SK-N-SH treated with all-trans-retinoic acid at 6 μM for 48 hours (cell line): ENCODE data around the gene NAA30.
"Not testable (repeated sequence)": the region's sequence is repeated elsewhere in the genome, so short reads cannot be mapped to it uniquely, and the experiment has no call there.

Experiments used
- ATAC-seq: fragments of 200-7000 bp; cut with Tn5 transposase; 3 replicates; pipeline ENCODE4 v1.9.1; 2020; ENCODE audit warnings: mild to moderate bottlenecking, moderate library complexity
- ARNTL ChIP-seq: fragments of 450-650 bp; formaldehyde crosslinking; IDR thresholded peaks from 2 replicates; pipeline ENCODE4 v1.5.0; 2020; ENCODE audit warnings: low read depth, mild to moderate bottlenecking, moderate library complexity, borderline replicate concordance
- BACH2 ChIP-seq: fragments of 250-450 bp; sonication (Bioruptor Pico); IDR thresholded peaks from 2 replicates; pipeline ENCODE4 v1.9.0; 2021; ENCODE audit warnings: mild to moderate bottlenecking, borderline replicate concordance
- ESRRG ChIP-seq: fragments of 250-450 bp; sonication (Bioruptor Pico); IDR thresholded peaks from 2 replicates; pipeline ENCODE4 v1.6.1; 2021; ENCODE audit warnings: mild to moderate bottlenecking
- GLIS3 ChIP-seq: fragments of 250-450 bp; sonication (Bioruptor Pico); IDR thresholded peaks from 2 replicates; pipeline ENCODE4 v1.5.0; 2020; ENCODE audit warnings: mild to moderate bottlenecking, moderate library complexity
- ISL1 ChIP-seq: fragments of 250-450 bp; sonication (Bioruptor Pico); IDR thresholded peaks from 2 replicates; pipeline ENCODE4 v2.1.2; 2022; ENCODE audit warnings: mild to moderate bottlenecking, moderate library complexity
- OSR1 ChIP-seq: fragments of 250-450 bp; sonication (Bioruptor Pico); IDR thresholded peaks from 2 replicates; pipeline ENCODE4 v1.8.0; 2022; ENCODE audit warnings: moderate library complexity, mild to moderate bottlenecking, inconsistent platforms
- PPARA ChIP-seq: fragments of 250-450 bp; sonication (Bioruptor Pico); IDR thresholded peaks from 2 replicates; pipeline ENCODE4 v1.5.0; 2020; ENCODE audit warnings: mild to moderate bottlenecking, borderline replicate concordance
- RARB ChIP-seq: fragments of 250-450 bp; sonication (Bioruptor Pico); IDR thresholded peaks from 2 replicates; pipeline ENCODE4 v1.8.0; 2021; ENCODE audit warnings: mild to moderate bottlenecking, moderate library complexity
- SNAI2 ChIP-seq: fragments of 250-450 bp; sonication (Bioruptor Pico); IDR thresholded peaks from 2 replicates; pipeline ENCODE4 v1.5.0; 2020; ENCODE audit warnings: mild to moderate bottlenecking, moderate library complexity
- TOX ChIP-seq: fragments of 250-450 bp; sonication (Bioruptor Pico); IDR thresholded peaks from 2 replicates; pipeline ENCODE4 v1.8.0; 2021; ENCODE audit warnings: mild to moderate bottlenecking, moderate library complexity, borderline replicate concordance
- ZC3H10 ChIP-seq: fragments of 250-450 bp; sonication (Bioruptor Pico); IDR thresholded peaks from 2 replicates; pipeline ENCODE4 v1.5.1; 2021; ENCODE audit warnings: mild to moderate bottlenecking, moderate library complexity
- ZFP3 ChIP-seq: fragments of 250-450 bp; sonication (Bioruptor Pico); IDR thresholded peaks from 2 replicates; pipeline ENCODE4 v1.5.0; 2020; ENCODE audit warnings: mild to moderate bottlenecking, moderate library complexity
- ZFP30 ChIP-seq: fragments of 450-650 bp; formaldehyde crosslinking; IDR thresholded peaks from 2 replicates; pipeline ENCODE4 v1.5.0; 2022; ENCODE audit warnings: mild to moderate bottlenecking, moderate library complexity
- ZNF565 ChIP-seq: fragments of 450-650 bp; formaldehyde crosslinking; conservative IDR thresholded peaks from 2 replicates; pipeline ENCODE4 v1.5.0; 2020; ENCODE audit warnings: low read depth, mild to moderate bottlenecking, moderate library complexity
- ZNF70 ChIP-seq: fragments of 450-650 bp; formaldehyde crosslinking; IDR thresholded peaks from 2 replicates; pipeline ENCODE4 v1.5.0; 2020; ENCODE audit warnings: mild to moderate bottlenecking, moderate library complexity
- ZNF8 ChIP-seq: fragments of 450-650 bp; formaldehyde crosslinking; IDR thresholded peaks from 2 replicates; pipeline ENCODE4 v1.5.0; 2020; ENCODE audit warnings: mild to moderate bottlenecking, moderate library complexity
- TF ChIP-seq, protein P1 (sequence below): fragments of 250-450 bp; sonication (Bioruptor Pico); IDR thresholded peaks from 2 replicates; pipeline ENCODE4 v1.5.1; 2020; ENCODE audit warnings: low read depth, mild to moderate bottlenecking, moderate library complexity
- TF ChIP-seq, protein P2 (sequence below): fragments of 250-450 bp; sonication (Bioruptor Pico); IDR thresholded peaks from 2 replicates; pipeline ENCODE4 v1.5.0; 2020; ENCODE audit warnings: mild to moderate bottlenecking, moderate library complexity
- TF ChIP-seq, protein P3 (sequence below): fragments of 250-450 bp; sonication (Bioruptor Pico); IDR thresholded peaks from 2 replicates; pipeline ENCODE4 v1.8.0; 2021; ENCODE audit warnings: low read depth, mild to moderate bottlenecking, moderate library complexity, borderline replicate concordance
- TF ChIP-seq, protein P4 (sequence below): fragments of 250-450 bp; sonication (Bioruptor Pico); IDR thresholded peaks from 2 replicates; pipeline ENCODE4 v1.8.0; 2020; ENCODE audit warnings: mild to moderate bottlenecking, moderate library complexity, borderline replicate concordance
- TF ChIP-seq, protein P5 (sequence below): fragments of 250-450 bp; sonication (Bioruptor Pico); IDR thresholded peaks from 2 replicates; pipeline ENCODE4 v1.5.1; 2021; ENCODE audit warnings: mild to moderate bottlenecking, moderate library complexity

NAA30 gene

DNA sequence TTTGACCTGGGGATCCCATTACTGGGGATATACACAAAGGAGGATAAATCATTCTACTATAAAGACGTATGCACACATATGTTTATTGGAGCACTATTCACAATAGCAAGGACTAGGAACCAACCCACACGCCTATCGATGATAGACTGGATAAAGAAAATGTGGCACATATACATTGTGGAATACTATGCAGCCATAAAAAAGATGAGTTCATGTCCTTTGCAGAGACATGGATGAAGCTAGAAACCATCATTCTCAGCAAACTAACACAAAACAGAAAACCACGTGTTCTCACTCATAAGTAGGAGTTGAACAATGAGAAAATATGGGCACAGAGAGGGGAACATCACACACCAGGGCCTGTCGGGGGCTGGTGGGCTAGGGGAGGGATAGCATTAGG is 20.2 kb upstream of the NAA30 start:
- ATAC-seq, result not testable (repeated sequence)
- peak; percentile 54 for TF ChIP-seq ZNF70 (CRISPR knock-in tag)

DNA sequence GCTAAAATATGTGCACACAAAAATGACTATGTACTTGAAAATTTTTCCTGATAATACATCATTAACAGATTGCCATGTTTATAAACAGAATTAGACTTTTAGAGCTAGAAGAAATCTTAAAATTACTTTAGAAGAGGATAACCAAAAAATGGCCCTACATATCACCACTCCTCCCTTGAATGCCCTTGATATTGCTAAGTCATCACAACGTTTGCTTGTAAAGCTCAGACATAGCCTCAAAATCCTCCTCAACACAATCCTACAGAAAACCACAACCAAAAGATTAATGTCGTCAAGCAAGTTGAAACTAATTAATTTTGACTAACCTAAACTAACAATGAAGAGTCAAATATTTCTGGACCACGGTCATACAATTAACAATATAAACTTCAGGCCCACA is 19.4 kb upstream of the NAA30 start:
- TF ChIP-seq GLIS3 (CRISPR knock-in tag), result no peak
- TF ChIP-seq, protein P1, sequence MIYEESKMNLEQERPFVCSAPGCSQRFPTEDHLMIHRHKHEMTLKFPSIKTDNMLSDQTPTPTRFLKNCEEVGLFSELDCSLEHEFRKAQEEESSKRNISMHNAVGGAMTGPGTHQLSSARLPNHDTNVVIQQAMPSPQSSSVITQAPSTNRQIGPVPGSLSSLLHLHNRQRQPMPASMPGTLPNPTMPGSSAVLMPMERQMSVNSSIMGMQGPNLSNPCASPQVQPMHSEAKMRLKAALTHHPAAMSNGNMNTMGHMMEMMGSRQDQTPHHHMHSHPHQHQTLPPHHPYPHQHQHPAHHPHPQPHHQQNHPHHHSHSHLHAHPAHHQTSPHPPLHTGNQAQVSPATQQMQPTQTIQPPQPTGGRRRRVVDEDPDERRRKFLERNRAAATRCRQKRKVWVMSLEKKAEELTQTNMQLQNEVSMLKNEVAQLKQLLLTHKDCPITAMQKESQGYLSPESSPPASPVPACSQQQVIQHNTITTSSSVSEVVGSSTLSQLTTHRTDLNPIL (CRISPR knock-in tag), result no peak
- TF ChIP-seq BACH2 (CRISPR knock-in tag), result no peak
- no peak for TF ChIP-seq ZFP30 (CRISPR knock-in tag)
- no peak for TF ChIP-seq ZC3H10 (CRISPR knock-in tag)
- no peak for TF ChIP-seq ARNTL
- TF ChIP-seq ESRRG (CRISPR knock-in tag), result no peak
- no peak for TF ChIP-seq PPARA (CRISPR knock-in tag)
- TF ChIP-seq ISL1 (CRISPR knock-in tag), result no peak
- TF ChIP-seq OSR1 (CRISPR knock-in tag), result no peak
- TF ChIP-seq, protein P2, sequence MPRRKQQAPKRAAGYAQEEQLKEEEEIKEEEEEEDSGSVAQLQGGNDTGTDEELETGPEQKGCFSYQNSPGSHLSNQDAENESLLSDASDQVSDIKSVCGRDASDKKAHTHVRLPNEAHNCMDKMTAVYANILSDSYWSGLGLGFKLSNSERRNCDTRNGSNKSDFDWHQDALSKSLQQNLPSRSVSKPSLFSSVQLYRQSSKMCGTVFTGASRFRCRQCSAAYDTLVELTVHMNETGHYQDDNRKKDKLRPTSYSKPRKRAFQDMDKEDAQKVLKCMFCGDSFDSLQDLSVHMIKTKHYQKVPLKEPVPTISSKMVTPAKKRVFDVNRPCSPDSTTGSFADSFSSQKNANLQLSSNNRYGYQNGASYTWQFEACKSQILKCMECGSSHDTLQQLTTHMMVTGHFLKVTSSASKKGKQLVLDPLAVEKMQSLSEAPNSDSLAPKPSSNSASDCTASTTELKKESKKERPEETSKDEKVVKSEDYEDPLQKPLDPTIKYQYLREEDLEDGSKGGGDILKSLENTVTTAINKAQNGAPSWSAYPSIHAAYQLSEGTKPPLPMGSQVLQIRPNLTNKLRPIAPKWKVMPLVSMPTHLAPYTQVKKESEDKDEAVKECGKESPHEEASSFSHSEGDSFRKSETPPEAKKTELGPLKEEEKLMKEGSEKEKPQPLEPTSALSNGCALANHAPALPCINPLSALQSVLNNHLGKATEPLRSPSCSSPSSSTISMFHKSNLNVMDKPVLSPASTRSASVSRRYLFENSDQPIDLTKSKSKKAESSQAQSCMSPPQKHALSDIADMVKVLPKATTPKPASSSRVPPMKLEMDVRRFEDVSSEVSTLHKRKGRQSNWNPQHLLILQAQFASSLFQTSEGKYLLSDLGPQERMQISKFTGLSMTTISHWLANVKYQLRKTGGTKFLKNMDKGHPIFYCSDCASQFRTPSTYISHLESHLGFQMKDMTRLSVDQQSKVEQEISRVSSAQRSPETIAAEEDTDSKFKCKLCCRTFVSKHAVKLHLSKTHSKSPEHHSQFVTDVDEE (CRISPR knock-in tag), result no peak
- no peak for TF ChIP-seq TOX (CRISPR knock-in tag)
- TF ChIP-seq RARB (CRISPR knock-in tag), result no peak
- TF ChIP-seq SNAI2 (CRISPR knock-in tag), result no peak
- TF ChIP-seq, all 23 proteins: peak for 0
- ATAC-seq, result no peak

DNA sequence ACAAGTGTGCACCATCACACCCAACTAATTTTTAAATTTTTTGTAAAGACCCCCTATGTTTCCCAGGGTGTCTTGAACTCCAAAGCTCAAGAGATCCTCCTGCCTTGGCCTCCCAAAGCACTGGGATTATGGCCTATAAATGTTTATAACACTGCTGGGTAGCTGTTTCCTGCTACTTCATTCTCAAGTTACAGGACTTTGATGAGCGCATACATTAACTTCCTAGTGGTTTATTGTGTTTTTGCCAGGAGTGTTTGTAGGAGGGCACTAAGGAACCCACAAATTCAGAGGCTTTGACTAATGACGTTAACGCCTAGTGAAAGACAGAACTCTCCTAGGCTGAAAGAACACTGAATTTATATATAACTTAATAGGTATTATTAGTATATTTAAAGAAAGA is 15.2 kb upstream of the NAA30 start:
- no peak for TF ChIP-seq ZFP3 (CRISPR knock-in tag)
- TF ChIP-seq, protein P3, sequence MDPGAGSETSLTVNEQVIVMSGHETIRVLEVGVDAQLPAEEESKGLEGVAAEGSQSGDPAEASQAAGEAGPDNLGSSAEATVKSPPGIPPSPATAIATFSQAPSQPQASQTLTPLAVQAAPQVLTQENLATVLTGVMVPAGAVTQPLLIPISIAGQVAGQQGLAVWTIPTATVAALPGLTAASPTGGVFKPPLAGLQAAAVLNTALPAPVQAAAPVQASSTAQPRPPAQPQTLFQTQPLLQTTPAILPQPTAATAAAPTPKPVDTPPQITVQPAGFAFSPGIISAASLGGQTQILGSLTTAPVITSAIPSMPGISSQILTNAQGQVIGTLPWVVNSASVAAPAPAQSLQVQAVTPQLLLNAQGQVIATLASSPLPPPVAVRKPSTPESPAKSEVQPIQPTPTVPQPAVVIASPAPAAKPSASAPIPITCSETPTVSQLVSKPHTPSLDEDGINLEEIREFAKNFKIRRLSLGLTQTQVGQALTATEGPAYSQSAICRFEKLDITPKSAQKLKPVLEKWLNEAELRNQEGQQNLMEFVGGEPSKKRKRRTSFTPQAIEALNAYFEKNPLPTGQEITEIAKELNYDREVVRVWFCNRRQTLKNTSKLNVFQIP (CRISPR knock-in tag), result no peak
- TF ChIP-seq ZNF70 (CRISPR knock-in tag), result no peak
- TF ChIP-seq, protein P2 (CRISPR knock-in tag), result no peak
- no peak for TF ChIP-seq ZC3H10 (CRISPR knock-in tag)
- TF ChIP-seq PPARA (CRISPR knock-in tag), result no peak
- TF ChIP-seq ISL1 (CRISPR knock-in tag), result no peak
- no peak for TF ChIP-seq ZNF8 (CRISPR knock-in tag)
- TF ChIP-seq RARB (CRISPR knock-in tag), result no peak
- TF ChIP-seq, protein P4, sequence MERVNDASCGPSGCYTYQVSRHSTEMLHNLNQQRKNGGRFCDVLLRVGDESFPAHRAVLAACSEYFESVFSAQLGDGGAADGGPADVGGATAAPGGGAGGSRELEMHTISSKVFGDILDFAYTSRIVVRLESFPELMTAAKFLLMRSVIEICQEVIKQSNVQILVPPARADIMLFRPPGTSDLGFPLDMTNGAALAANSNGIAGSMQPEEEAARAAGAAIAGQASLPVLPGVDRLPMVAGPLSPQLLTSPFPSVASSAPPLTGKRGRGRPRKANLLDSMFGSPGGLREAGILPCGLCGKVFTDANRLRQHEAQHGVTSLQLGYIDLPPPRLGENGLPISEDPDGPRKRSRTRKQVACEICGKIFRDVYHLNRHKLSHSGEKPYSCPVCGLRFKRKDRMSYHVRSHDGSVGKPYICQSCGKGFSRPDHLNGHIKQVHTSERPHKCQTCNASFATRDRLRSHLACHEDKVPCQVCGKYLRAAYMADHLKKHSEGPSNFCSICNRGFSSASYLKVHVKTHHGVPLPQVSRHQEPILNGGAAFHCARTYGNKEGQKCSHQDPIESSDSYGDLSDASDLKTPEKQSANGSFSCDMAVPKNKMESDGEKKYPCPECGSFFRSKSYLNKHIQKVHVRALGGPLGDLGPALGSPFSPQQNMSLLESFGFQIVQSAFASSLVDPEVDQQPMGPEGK, result no peak
- TF ChIP-seq ZNF565 (CRISPR knock-in tag), result no peak
- TF ChIP-seq, protein P5, sequence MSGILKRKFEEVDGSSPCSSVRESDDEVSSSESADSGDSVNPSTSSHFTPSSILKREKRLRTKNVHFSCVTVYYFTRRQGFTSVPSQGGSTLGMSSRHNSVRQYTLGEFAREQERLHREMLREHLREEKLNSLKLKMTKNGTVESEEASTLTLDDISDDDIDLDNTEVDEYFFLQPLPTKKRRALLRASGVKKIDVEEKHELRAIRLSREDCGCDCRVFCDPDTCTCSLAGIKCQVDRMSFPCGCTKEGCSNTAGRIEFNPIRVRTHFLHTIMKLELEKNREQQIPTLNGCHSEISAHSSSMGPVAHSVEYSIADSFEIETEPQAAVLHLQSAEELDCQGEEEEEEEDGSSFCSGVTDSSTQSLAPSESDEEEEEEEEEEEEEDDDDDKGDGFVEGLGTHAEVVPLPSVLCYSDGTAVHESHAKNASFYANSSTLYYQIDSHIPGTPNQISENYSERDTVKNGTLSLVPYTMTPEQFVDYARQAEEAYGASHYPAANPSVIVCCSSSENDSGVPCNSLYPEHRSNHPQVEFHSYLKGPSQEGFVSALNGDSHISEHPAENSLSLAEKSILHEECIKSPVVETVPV (CRISPR knock-in tag), result no peak
- TF ChIP-seq OSR1 (CRISPR knock-in tag), result no peak
- ATAC-seq, result no peak
